HG03045 (cell line): ENCODE measurements around the gene BNC1.

Experiments used
- ATAC-seq: cut with Tn5 transposase; IDR thresholded peaks from one replicate; pipeline ENCODE4 v1.9.1; 2021; ENCODE audit warnings: mild to moderate bottlenecking, moderate library complexity; ENCODE audit not compliant: unreplicated experiment

BNC1 gene, protein sequence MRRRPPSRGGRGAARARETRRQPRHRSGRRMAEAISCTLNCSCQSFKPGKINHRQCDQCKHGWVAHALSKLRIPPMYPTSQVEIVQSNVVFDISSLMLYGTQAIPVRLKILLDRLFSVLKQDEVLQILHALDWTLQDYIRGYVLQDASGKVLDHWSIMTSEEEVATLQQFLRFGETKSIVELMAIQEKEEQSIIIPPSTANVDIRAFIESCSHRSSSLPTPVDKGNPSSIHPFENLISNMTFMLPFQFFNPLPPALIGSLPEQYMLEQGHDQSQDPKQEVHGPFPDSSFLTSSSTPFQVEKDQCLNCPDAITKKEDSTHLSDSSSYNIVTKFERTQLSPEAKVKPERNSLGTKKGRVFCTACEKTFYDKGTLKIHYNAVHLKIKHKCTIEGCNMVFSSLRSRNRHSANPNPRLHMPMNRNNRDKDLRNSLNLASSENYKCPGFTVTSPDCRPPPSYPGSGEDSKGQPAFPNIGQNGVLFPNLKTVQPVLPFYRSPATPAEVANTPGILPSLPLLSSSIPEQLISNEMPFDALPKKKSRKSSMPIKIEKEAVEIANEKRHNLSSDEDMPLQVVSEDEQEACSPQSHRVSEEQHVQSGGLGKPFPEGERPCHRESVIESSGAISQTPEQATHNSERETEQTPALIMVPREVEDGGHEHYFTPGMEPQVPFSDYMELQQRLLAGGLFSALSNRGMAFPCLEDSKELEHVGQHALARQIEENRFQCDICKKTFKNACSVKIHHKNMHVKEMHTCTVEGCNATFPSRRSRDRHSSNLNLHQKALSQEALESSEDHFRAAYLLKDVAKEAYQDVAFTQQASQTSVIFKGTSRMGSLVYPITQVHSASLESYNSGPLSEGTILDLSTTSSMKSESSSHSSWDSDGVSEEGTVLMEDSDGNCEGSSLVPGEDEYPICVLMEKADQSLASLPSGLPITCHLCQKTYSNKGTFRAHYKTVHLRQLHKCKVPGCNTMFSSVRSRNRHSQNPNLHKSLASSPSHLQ

DNA sequence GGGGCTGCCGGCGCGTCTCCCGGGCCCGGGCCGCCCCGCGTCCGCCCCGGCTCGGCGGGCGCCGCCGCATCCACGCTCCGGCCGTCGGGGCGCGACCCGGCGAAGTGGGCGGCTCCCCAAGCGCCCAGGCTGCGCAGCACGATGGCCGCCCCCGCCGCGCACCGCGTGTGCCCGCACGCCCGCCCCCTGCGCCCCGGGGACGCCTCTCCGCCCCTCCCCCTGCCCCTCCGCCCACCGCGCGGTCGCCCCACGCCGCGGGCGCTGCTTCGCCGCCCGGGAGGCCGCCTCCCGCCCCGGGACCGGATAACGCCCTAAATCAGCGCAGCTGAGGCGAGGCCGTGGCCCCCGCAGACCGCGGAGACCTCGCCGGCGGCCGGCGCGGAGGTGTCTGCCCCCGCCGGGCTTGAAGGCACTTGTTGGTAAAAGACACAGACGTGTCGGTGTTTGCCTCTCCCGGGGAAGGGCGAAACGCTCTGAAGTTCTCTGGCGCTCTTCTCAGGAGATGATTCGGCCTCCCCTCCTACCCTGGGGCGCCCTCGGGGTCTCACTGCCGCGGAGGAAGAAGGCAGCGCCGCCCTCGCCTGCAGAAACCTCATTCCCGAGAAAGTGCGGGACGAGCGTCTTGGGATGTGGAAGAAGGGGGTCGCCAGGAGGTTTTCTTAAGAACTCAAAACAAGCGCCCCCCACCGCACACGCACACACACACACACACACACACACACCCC is at the start of gene BNC1:
Gene BNC1 (minus strand): TSS at position 106 of the 725 bp plus-strand sequence. CDS start 36 bp downstream, at position 70.
- ATAC-seq: no peak

DNA sequence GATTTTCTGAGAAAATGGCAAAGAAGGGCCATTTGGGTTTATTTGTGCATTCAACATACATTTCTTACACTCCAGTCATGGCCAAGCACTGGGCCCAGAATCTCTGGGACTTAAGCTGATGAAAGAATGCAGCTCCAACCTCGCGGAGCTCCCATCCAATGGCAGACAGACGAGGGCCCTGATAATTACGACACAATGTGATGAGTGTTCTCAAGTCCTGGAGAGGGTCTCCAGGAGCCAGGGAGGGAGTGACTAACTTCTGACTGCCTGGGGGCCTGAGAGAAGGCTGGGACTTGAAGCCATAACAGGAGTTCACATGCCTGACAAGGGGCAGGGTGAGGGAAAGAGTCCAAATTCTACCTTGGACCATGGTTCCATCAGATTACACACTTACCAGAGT is 42.6 kb upstream of the BNC1 start:
- ATAC-seq: no peak

DNA sequence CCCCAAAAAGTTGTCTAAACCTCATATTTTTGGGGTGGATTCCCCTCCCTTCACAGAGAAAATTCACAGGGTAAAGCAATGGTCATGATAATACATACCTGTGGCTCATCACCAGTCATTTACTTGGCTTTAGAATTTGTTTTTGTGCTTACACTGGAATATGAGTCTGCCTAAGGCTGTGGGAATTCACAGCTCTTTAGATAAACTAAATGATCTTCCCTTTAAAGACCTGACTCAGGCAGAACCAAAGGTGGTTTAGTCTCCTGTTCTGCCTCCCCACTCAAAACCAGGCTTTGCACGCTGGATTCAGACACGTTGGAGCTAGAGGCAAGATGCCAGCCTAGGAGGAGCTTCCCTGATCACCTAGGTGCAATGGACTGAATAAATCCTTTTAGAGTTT is 40.3 kb upstream of the BNC1 start:
- no peak for ATAC-seq

DNA sequence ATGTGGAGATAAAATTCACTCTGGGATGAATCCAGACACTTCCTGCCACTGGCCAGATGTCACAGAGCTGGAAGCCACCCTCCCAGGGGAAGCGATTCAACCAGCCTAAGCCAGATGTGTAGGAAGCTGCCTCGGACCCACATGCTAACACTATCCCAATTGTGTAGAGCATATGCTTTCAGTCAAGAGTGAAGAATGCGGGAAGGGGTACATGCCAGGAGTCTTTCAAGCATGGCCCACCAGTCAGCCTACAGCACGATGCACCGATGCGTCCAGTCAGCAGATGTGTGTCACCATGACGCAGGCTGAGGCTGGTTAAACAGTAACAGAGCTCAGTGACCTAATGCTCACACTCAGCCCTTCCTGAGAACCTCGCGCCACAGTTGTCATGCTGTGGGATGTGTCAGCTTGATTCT is 38.8 kb upstream of the BNC1 start:
- ATAC-seq: no peak

DNA sequence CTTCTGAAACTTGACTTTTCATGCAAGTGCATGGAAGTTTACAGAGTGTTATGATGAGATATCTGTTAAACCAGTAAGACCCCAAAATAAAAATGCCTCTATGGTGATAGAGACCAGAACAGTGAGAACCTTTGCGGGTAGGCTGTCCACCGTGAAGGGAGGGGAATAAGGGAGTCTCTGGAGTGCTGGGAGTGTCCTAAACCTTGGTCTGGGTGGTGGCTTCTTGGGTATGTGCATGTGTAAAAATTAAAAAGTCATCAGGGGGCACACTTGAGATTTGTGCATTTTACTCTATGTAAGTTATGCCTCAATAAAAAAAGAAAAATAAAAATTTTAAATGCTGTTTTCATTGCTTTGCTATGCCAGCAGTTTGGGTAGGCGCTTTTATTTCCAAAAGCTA is 38.2 kb upstream of the BNC1 start:
- ATAC-seq: no peak

DNA sequence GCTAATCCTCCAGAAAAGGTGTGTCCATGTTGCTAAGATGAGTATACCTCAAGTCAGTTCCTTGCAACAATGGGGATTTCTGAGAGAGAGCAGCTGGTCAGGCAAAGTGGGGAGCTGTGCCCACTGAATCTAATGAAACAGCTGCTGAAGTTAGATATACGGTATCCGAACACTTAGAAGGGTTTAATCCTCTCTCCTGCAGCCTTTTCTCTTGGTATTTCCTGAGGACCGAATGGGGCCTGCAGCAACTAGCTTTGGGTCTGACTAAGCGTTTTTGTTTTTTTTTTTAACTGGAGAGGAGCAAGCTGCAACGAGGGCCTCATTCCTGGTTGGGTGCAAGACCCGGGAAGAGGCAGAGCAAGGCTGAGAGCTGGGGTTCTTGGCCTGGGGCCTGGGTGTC is 37.6 kb upstream of the BNC1 start:
- no peak for ATAC-seq

DNA sequence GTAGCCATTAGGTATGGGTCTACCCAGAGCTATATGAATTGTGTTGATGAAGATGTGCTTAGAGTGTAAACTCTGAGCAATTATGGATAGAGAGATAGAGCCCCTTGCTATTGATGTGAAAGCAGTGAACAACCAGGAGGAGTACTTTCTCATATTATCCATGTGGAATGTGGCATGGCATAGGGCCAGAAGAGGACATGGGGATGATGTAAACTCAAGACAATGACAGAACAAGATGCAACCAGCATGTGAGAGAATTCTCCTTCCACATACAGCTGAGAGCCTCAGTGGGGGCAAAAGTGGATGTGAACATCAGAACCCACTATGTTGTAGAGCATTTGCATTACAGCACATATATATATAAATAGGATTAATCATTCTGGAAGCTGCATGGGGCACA is 36.4 kb upstream of the BNC1 start:
- ATAC-seq: no peak

DNA sequence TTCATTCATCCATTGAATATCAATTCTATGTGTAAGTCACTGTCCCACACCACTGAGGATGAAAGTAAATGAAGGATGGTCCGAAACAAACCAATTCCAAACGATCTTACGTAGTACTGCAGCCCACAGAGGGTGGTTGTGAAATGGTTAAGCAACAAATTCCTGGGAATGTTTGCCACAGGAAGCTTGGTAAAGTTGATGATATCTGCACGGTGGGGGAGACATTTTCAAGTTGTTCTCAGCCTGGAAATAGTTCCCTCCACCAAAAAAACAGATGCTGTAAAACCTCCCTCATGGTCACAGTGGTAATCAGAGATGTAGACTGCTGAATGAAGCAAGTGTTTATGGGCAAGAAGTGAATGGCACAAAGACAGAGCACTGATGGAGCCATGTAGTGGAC is 35.9 kb upstream of the BNC1 start:
- no peak for ATAC-seq

DNA sequence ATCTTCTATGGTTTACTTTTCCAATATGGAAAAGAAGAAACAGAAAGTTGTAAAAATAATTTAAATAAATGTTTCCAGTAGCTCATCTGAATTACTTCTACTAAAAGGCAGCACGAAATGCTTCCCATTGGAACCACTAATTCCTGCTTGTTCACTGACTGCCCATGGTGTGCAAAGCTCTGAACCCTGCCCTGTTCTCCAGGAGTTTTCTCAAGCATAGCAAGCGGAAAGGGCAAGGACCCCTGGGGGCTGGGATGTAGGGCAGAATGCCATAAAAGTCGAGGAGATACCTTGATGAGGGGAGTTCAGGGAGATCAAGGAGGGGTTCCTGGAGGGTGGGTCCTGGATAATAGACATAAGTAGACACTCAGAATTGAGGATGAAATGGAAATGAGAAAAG is 35.3 kb upstream of the BNC1 start:
- ATAC-seq: no peak

DNA sequence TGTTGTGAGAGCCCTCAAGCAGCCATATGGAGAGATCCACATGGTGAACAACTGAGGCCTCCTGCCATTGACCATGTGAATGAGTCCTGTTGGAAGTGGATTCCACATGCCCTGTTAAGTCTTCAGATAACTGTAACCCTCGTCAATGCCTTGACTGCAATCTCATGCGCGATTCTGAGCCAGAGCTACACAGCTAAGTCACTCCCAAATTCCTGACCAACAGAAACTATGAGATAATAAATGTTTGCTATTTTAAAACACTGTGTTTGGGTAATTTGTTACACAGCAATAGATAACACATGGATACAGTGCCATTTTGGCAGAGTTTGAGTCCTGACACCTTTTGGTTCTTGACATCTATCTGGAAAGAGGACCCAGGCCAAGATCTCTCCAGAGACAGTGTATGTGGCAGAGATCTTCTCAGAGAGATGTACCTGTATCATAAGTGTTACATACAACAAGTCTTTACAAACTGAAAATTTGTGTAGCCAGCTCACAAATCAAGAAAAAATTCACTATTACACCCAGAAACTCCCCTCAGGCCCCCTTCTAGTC is 34.5 kb upstream of the BNC1 start:
- ATAC-seq: no peak

DNA sequence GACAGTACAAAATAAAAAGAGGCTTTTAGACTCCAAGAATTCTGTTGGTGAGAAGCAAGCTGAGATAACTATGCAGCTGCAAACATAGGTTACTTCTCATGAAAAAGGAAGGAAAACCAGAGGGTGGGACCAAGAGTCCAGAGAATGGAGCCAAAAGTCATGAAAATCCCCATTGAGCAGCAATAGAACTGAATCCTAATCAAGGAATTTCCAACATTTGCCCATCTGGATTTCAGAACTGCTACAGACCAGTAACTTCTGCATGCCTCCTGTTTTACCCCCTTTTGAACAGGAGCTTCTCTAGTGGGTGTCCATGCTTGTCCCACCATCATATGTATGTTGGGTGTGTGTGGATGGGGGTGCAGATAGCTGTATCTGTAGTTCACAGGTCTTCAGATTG is 33.6 kb upstream of the BNC1 start:
- no peak for ATAC-seq

DNA sequence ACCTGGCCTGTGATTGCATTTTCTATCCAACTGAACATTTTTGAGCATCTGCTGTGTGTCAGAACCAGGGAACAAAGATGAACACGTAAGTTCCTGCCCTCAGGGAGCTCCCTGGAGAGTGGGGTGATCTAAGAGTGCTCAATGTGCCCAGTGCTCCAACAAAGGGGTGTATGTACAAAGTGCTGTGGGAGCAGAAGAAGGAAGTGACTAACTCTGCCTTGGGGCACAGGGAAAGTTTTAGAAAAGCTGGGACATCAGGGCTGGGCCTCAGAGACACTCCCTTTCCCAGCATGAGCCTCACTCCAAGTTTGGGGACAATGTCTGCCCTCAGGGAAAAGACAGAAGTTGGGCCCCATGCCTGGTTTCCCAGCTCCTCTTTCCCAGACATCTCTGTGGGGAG is 27.6 kb upstream of the BNC1 start:
- ATAC-seq: no peak

DNA sequence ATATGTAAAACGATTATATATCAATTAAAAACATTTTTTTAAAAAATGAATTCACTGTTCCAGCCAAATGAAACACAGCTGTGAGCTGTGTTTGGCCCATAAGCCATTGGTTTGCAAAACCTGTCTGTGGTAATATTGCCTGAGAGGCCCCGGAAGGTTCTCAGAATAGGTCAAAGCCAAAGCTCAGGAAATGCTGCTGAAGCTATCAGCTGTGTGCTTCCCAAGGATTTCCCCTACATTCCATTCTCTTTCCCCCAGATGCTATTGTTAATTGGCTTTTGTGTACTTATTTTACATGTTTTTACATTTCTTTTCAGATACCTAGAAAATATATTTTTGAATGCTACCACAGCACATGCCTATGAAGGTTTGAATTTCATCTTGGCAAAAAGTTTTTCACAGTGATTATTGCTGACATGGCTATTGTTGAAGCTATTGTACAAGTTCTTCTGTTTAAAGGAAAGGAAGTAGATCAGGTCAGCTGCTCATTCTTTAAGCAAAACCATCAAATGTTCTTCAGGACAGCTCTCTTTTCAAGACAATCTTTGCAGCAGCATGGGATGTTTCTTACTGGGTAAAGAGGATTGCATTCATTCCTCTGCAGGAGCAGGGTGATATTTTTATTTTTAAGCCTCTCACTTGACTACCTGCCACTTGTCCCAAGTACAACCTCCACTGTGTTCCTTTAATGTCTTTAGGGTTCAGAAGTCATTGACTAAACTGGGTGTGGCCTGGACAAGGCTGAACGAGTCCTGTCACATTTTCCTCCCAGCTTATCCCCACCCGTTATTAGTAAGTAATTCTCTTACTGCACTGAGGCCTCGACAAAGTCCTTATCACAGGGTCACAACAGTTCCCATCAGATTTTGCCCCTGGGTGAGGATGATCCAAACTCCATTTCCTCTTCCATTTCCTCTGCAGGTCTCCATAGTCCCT is 26.3 kb upstream of the BNC1 start:
- no peak for ATAC-seq

DNA sequence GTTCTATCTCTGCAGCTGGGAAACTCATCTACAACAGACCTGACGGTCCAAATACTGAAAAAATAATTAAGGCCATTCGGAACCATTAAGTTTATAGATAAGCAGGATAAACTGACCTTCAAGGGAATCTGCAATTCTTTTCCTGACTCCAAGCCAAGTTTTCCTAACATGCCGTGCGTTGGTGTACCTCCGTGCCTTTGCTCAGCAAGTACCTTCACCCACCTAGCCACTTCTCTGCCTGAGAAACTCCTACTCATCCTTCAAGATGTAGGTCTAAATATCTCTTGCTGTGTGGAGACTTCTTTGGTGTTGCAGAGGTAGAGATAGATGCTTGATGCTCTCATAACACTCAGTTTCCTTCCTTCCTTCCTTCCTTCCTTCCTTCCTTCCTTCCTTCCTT is 24.2 kb upstream of the BNC1 start:
- no peak for ATAC-seq

DNA sequence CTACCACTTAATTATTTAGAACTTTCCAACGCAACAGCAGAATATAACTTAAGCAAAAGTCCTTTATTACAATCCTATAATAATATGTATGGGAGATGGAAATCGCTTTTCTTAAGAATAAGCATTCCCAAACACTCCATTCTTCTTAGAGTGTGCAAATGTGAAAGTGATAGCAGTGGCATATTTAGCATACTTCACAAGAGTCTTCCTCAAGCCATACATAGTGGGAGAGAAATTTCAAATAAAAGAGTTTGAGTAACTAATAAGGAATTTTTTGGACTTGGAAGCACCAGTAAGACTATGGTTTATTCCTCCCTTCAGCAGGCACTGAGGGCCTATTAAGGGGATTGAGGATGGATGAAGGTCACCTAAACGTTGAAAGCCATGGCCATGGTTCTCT is 22.1 kb upstream of the BNC1 start:
- ATAC-seq: no peak

DNA sequence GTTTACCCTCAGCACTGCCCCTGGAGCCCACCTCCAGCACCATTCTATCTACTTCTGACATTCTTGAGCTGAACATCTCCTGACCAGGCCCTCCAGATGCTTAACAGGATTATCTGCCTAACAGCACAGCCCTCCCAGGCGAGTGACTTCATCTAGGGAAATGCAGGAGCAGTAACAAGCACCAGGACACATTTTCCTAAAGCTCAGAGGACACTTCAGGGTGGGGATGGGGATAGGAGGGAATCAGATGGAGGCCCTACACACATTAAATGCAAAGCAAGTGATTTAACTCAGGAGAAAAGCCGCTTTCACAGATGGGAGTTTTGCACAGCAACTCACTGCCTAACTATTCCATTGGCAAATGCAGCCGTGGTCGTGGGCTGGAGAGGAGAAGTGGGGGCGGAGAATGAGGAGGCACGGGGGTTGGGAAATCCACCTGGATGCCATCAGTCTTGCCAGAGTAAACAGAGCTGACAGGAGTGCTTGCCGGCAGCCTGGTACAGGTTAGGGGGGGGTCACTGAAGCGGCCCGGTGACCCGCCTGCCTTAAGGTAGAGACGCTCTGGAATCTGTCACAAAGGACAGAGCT is 21.3 kb upstream of the BNC1 start:
- no peak for ATAC-seq

DNA sequence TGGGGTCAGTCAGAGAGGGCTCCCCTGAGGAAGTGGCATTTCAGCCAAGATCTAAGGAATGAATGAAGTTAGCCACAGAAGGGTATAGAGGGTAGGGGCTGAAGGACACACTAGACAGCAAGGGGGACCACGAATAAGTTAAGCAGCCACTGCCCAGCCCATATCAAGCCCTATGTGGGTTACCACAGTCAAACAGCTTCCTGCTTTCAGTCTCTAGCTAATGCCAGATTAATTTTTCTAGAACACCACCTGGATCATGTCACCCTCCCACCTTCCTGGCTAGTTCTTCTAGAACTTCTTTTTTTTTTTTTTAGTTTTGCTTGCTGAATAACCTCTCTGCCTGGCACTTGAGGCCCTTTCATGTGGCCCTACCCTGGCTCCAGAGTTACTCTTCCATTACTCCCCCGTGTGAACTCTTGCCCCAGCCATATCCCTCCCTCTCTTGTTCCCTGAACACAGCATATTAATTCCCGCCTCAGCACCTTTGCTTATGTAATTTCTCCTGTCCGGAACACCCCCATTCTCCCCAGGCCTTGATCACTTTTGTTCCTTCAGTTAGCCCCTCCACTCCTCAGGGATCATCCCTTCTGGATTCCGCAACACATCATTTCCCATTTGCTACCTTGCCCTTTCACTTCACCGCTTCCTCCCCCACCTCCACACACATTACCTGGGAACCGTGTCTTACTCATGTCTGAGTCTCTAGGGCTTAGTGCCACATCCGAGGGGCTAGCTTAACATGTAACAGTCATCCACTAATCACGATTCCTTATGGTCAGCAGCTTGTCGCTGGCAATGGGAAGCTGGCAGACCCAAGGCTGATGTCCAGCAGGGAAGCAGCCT is 20.6 kb upstream of the BNC1 start:
- ATAC-seq: no peak

DNA sequence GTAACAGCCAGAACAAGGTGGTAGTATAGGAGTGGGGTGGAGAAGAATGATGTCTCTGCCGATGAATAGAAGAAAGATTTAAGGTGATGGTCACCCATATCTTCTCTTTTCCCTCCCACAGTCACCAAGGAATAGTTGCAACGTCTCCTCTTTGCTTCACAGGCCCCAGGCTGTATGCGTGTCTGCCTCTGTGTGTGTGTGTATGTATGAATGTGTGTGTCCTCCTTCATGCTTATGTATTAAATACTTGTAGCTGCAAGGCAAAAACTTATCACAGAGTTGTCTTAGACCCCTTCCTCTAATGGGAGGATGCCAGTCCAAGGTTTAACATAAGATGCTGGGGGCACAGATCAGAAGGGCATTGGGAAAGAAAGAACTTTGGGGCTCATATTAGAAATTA is 19.1 kb upstream of the BNC1 start:
- ATAC-seq: no peak

DNA sequence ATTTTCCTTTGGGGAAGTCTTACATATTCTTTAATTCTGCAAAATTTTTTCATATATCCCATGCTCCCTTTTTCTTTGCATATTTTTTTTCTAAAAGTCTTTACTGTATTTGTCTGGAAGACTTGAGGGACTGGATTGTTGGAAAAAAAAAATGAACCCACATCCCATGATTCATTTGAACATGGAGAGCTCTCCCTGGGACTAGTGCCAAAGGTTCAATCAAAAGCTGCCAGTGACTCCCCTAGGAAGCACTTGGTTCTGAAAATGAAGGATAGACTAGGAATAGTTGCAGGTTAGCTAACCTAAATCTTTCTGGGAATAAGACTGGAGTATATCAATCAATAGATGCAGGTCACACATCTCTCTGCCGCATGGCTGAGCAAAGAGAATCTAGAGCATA is 16.4 kb upstream of the BNC1 start:
- ATAC-seq: no peak
